ENCODE results near the gene INCENP. TPM values are rescaled to one million over a fixed set of nuclear protein-coding genes. Genes with fewer than 3 reads are reported as not detected.

Gene INCENP
- polyA plus RNA-seq, 1 donor (not counting 4 experiments of a cell fraction or from before 2014, with no cell fraction given), result 12.7 TPM

GRCh38 chr11:62137881-62138629 lies 14.2 kb downstream of the INCENP start:
- H3K9ac ChIP-seq (ENCODE audit: control insufficient read depth, extremely low read depth, insufficient read depth, low read length), result no peak overlapping the region
- no peaks in the 10 kb centered on the region for H3K27me3 ChIP-seq (ENCODE audit: control insufficient read depth, extremely low read depth, insufficient read depth, low read length)
- H3K4me1 ChIP-seq (ENCODE audit: control insufficient read depth, extremely low read depth, insufficient read depth, low read length), result no peaks in the 10 kb centered on the region
- H3K27ac ChIP-seq (ENCODE audit: control insufficient read depth, insufficient read depth, low read length), result no peak overlapping the region
- H2AFZ ChIP-seq (ENCODE audit: control insufficient read depth, low read length), result no peak overlapping the region
- DNase-seq (ENCODE audit: low read depth, low spot score) (no peak), FAIRE-seq (no peak)
- H3K4me3 ChIP-seq (ENCODE audit: control insufficient read depth in 2 of 3, extremely low read depth in 1 of 3, insufficient read depth in 2 of 3, low read depth in 1 of 3, low read length in 3 of 3), result no peak overlapping the region
- no peaks in the 10 kb centered on the region for H3K9me3 ChIP-seq (ENCODE audit: control insufficient read depth, low read depth, low read length)
- H3K4me2 ChIP-seq (ENCODE audit: control insufficient read depth, extremely low read depth, insufficient read depth, low read depth, low read length), result no peak overlapping the region
- peaks cover 2% of the 10 kb centered on the region for H3K9me1 ChIP-seq (ENCODE audit: control insufficient read depth, extremely low read depth, insufficient read depth, low read length)
- H3K36me3 ChIP-seq (ENCODE audit: control insufficient read depth in 2 of 2, extremely low read depth in 1 of 2, insufficient read depth in 2 of 2, low read length in 2 of 2), result peaks cover 23 to 25% of the 10 kb centered on the region in 2 experiments
- TF ChIP-seq, protein P1, sequence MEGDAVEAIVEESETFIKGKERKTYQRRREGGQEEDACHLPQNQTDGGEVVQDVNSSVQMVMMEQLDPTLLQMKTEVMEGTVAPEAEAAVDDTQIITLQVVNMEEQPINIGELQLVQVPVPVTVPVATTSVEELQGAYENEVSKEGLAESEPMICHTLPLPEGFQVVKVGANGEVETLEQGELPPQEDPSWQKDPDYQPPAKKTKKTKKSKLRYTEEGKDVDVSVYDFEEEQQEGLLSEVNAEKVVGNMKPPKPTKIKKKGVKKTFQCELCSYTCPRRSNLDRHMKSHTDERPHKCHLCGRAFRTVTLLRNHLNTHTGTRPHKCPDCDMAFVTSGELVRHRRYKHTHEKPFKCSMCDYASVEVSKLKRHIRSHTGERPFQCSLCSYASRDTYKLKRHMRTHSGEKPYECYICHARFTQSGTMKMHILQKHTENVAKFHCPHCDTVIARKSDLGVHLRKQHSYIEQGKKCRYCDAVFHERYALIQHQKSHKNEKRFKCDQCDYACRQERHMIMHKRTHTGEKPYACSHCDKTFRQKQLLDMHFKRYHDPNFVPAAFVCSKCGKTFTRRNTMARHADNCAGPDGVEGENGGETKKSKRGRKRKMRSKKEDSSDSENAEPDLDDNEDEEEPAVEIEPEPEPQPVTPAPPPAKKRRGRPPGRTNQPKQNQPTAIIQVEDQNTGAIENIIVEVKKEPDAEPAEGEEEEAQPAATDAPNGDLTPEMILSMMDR (optimal IDR thresholded peaks at IDR 0.05 in 1 of 3, IDR thresholded peaks at IDR 0.05 in 1 of 3, conservative IDR thresholded peaks at IDR 0.05 in 1 of 3; ENCODE audit: extremely low read depth in 1 of 3, insufficient read depth in 2 of 3, low read length in 3 of 3), result no peak
- TF ChIP-seq EZH2 (IDR thresholded peaks at IDR 0.05; ENCODE audit: low read length), result no peak
- dilution Hi-C loops (cut with MboI; ENCODE audit: extremely low pct_ligation_motif_present, low sequenced_read_pairs), result no loop called here
- H3K79me2 ChIP-seq (ENCODE audit: control insufficient read depth, insufficient read depth, low read length), result peaks cover 36% of the 10 kb centered on the region
- H4K20me1 ChIP-seq (ENCODE audit: control insufficient read depth, extremely low read depth, insufficient read depth, low read length), result no peaks in the 10 kb centered on the region

DNA sequence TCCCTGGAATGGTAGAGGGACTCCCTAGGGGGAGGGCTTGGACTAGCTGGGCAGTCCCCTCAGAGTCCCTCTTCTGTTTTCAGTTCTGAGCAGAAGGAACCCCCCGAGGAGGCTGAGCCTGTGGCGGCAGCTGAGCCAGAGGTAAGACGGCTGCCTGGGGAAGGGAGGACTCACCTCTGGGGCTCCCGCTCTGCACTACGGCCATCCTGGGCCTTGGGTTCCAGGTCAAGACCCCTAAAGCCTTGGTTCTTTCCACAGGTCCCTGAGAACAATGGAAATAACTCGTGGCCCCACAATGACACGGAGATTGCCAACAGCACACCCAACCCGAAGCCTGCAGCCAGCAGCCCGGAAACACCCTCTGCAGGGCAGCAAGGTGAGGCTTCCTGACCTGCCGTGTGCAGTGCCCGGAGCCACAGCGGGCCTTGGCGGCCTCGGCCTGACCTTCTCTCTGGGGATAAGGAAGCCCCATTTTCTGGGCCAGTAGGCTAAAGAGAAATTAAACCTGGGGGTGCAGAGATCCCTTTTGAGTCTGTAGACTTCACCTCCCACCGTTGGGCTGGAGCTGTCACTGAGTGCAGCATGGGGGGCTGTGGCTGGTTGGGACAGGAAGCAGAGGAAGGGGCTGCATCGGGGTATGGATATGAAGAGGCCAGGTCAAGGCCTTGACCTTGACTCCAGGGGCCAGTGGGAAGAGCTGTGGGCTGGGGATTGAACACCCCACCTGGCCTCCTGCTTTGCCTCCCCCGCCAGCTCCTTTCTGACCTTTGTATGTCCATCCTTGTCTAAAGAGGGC lies 15.0 kb downstream of the INCENP start:
- Histone ChIP-seq H3K9me3 (ENCODE audit: control insufficient read depth, low read depth, low read length) (no peaks in the 10 kb centered on the region), H3K27ac (ENCODE audit: control insufficient read depth, insufficient read depth, low read length) (no peak overlapping the region), H3K27me3 (ENCODE audit: control insufficient read depth, extremely low read depth, insufficient read depth, low read length) (no peaks in the 10 kb centered on the region), H3K9ac (ENCODE audit: control insufficient read depth, extremely low read depth, insufficient read depth, low read length) (no peak overlapping the region), H3K9me1 (ENCODE audit: control insufficient read depth, extremely low read depth, insufficient read depth, low read length) (peaks cover 2% of the 10 kb centered on the region), H4K20me1 (ENCODE audit: control insufficient read depth, extremely low read depth, insufficient read depth, low read length) (no peaks in the 10 kb centered on the region), H3K4me2 (ENCODE audit: control insufficient read depth, extremely low read depth, insufficient read depth, low read depth, low read length) (no peak overlapping the region), H3K4me3 (ENCODE audit: control insufficient read depth in 2 of 3, extremely low read depth in 1 of 3, insufficient read depth in 2 of 3, low read depth in 1 of 3, low read length in 3 of 3) (no peak overlapping the region), H2AFZ (ENCODE audit: control insufficient read depth, low read length) (no peak overlapping the region), H3K36me3 (ENCODE audit: control insufficient read depth in 2 of 2, extremely low read depth in 1 of 2, insufficient read depth in 2 of 2, low read length in 2 of 2) (peaks cover 23 to 25% of the 10 kb centered on the region in 2 experiments), H3K4me1 (ENCODE audit: control insufficient read depth, extremely low read depth, insufficient read depth, low read length) (no peaks in the 10 kb centered on the region), H3K79me2 (ENCODE audit: control insufficient read depth, insufficient read depth, low read length) (peaks cover 29% of the 10 kb centered on the region)
- FAIRE-seq (no peak), DNase-seq (ENCODE audit: low read depth, low spot score) (no peak)
- dilution Hi-C loops (cut with MboI; ENCODE audit: extremely low pct_ligation_motif_present, low sequenced_read_pairs), result no loop called here
- TF ChIP-seq, protein P1 (optimal IDR thresholded peaks at IDR 0.05 in 1 of 3, IDR thresholded peaks at IDR 0.05 in 1 of 3, conservative IDR thresholded peaks at IDR 0.05 in 1 of 3; ENCODE audit: extremely low read depth in 1 of 3, insufficient read depth in 2 of 3, low read length in 3 of 3), result no peak
- no peak for TF ChIP-seq EZH2 (IDR thresholded peaks at IDR 0.05; ENCODE audit: low read length)

All from keratinocyte (primary cell).